Natural killer cell (primary cell): ENCODE measurements around the gene TMEM80. TPM values are rescaled to one million over a fixed set of nuclear protein-coding genes. Genes with fewer than 3 reads are reported as not detected.
A peak's percentile ranks its signal among the peaks of the same experiment; 100 is the strongest.

Experiments
- ATAC-seq, 3 donors: fragments of 150-1000 bp in 2 of 3; fragments of 200-7000 bp in 1 of 3; cut with Tn5 transposase; 1 replicate in 1 of 3; 2 replicates in 2 of 3; pipeline ENCODE4 v1.10.0; 2021; ENCODE audit warnings: mild to moderate bottlenecking in 2 of 3, moderate library complexity in 2 of 3
- DNase-seq, 2 donors: peaks; one replicate each; pipeline versions ENCODE4 v3.0.0 to v3.0.0-alpha.2; 2013 to 2021; ENCODE audit warnings: mixed read lengths in 1 of 2
- H3K27ac ChIP-seq: one replicate; pipeline ENCODE4 v1.5.1; 2013; ENCODE audit warnings: mild to moderate bottlenecking, low read length
- H3K27me3 ChIP-seq: one replicate; pipeline ENCODE4 v1.6.1; 2013; ENCODE audit warnings: low read length; ENCODE audit not compliant: control insufficient read depth, insufficient read depth
- H3K36me3 ChIP-seq: one replicate; pipeline ENCODE4 v1.6.1; 2013; ENCODE audit warnings: low read length; ENCODE audit not compliant: control insufficient read depth, insufficient read depth
- H3K4me1 ChIP-seq: one replicate; pipeline ENCODE4 v1.6.1; 2013; ENCODE audit warnings: low read length; ENCODE audit not compliant: control insufficient read depth, insufficient read depth
- H3K4me3 ChIP-seq: one replicate; pipeline ENCODE4 v1.5.1; 2013; ENCODE audit warnings: low read length
- H3K9me3 ChIP-seq: one replicate; pipeline ENCODE4 v1.6.1; 2013; ENCODE audit warnings: low read length; ENCODE audit not compliant: control insufficient read depth, insufficient read depth
- H3K27ac Mint-ChIP-seq, 2 donors: one replicate each; pipeline ENCODE4 v1.8.0; 2022; ENCODE audit warnings: mild to moderate bottlenecking in 2 of 2, mixed read lengths in 2 of 2, moderate library complexity in 1 of 2
- H3K27me3 Mint-ChIP-seq, 2 donors: one replicate each; pipeline ENCODE4 v1.8.0; 2022; ENCODE audit warnings: low read depth in 2 of 2, mixed read lengths in 2 of 2
- H3K36me3 Mint-ChIP-seq: one replicate; pipeline ENCODE4 v1.8.0; 2022; ENCODE audit warnings: mixed read lengths
- H3K4me1 Mint-ChIP-seq, 2 donors: one replicate each; pipeline ENCODE4 v1.8.0; 2022; ENCODE audit warnings: mixed read lengths in 2 of 2
- H3K4me3 Mint-ChIP-seq: one replicate; pipeline ENCODE4 v1.8.0; 2022; ENCODE audit warnings: mild to moderate bottlenecking, moderate library complexity, mixed read lengths
- H3K9me3 Mint-ChIP-seq, 2 donors: one replicate each; pipeline ENCODE4 v1.8.0; 2022; ENCODE audit warnings: mixed read lengths in 2 of 2
- WGBS: methylation state at CpG from one replicate; pipeline ENCODE4 v1.1.7; 2013; ENCODE audit warnings: missing lambda C conversion rate; ENCODE audit not compliant: insufficient coverage; 5-methylcytosine and 5-hydroxymethylcytosine counted together
- intact Hi-C: fragments of 100-400 bp; cut with micrococcal nuclease; formaldehyde crosslinking; loops from one replicate; pipeline ENCODE4 v1.14.2; 2022
- total RNA-seq, 4 donors: library from RNA; stranded (reverse); fragments of 120-200 nt in 1 of 4; gene quantifications; one replicate each; pipeline versions ENCODE4 v1.2.3 to v1.2.4, GENCODE V29; 2013 to 2022
- TF ChIP-seq, protein P1 (sequence below): fragments of 200-600 bp; IDR thresholded peaks from one replicate; pipeline ENCODE4 v1.8.0; 2022; ENCODE audit warnings: antibody characterized with exemption

The TMEM80 gene
- total RNA-seq, 3 donors from 2014 or later (not counting 1 experiment from before 2014, with no cell fraction given): 17.8 to 42.1 (median 33.0) TPM

DNA sequence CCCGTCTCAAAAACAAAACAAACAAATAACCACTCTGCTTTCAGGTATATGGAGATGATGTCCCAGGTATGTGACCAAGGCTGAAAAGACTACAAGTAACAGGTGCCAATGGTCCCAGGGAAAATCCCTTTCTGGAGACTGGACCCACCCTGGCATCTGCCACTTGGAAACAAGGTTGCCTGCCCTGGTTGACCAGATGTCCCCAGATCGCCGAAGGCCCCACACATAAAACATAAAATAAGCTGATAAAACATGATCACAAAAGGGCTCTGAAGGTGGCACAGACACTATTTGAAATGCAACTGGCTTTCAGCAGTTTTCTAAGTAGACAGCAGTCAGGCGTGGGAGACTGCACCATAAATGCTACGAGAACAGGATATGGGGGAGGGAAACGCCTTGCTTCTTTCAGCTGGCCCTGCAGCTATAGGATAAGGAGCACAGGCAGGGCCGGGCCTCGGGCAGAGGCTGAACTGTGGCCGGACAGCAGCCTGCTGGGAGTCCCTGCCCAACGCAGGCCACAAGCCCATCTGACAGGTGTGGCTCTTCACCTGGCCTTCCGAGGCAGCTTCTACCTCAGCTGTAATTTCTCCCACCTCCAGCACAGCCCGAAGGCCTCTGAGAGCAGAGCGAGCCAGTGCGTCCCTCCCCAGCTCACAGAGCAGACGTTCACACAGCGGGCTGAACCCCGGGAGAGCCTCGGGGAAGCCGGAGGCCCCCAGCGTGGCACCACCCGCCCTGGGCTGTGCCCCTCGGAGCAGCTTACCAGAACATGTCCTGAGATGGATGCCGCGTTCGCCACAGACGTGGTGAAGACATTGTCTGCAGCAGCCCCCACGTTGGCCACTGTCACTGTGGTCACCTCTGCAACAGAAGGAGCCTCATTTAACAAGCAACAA, 4.6 kb upstream of the TMEM80 start:
- Histone ChIP-seq H3K27ac (no peak overlapping the region), H3K9me3 (no peaks in the 10 kb centered on the region), H3K27me3 (no peaks in the 10 kb centered on the region), H3K36me3 (peaks cover 19% of the 10 kb centered on the region), H3K4me3 (no peak overlapping the region), H3K4me1 (peaks cover 23% of the 10 kb centered on the region)
- Mint-ChIP-seq H3K27ac (no peak overlapping the region), H3K27me3 (no peaks in the 10 kb centered on the region), H3K4me1 (peaks cover 9 to 25% of the 10 kb centered on the region in 2 donors), H3K36me3 (no peaks in the 10 kb centered on the region), H3K9me3 (no peaks in the 10 kb centered on the region), H3K4me3 (no peak overlapping the region)
- WGBS: 78% methylated on average over 26 of the region's 27 CpGs
- peak in 1 of 2 donors; percentile 56 for DNase-seq
- TF ChIP-seq, protein P1, sequence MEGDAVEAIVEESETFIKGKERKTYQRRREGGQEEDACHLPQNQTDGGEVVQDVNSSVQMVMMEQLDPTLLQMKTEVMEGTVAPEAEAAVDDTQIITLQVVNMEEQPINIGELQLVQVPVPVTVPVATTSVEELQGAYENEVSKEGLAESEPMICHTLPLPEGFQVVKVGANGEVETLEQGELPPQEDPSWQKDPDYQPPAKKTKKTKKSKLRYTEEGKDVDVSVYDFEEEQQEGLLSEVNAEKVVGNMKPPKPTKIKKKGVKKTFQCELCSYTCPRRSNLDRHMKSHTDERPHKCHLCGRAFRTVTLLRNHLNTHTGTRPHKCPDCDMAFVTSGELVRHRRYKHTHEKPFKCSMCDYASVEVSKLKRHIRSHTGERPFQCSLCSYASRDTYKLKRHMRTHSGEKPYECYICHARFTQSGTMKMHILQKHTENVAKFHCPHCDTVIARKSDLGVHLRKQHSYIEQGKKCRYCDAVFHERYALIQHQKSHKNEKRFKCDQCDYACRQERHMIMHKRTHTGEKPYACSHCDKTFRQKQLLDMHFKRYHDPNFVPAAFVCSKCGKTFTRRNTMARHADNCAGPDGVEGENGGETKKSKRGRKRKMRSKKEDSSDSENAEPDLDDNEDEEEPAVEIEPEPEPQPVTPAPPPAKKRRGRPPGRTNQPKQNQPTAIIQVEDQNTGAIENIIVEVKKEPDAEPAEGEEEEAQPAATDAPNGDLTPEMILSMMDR: no peak
- intact Hi-C loops: no loop called here
- no peak for ATAC-seq

DNA sequence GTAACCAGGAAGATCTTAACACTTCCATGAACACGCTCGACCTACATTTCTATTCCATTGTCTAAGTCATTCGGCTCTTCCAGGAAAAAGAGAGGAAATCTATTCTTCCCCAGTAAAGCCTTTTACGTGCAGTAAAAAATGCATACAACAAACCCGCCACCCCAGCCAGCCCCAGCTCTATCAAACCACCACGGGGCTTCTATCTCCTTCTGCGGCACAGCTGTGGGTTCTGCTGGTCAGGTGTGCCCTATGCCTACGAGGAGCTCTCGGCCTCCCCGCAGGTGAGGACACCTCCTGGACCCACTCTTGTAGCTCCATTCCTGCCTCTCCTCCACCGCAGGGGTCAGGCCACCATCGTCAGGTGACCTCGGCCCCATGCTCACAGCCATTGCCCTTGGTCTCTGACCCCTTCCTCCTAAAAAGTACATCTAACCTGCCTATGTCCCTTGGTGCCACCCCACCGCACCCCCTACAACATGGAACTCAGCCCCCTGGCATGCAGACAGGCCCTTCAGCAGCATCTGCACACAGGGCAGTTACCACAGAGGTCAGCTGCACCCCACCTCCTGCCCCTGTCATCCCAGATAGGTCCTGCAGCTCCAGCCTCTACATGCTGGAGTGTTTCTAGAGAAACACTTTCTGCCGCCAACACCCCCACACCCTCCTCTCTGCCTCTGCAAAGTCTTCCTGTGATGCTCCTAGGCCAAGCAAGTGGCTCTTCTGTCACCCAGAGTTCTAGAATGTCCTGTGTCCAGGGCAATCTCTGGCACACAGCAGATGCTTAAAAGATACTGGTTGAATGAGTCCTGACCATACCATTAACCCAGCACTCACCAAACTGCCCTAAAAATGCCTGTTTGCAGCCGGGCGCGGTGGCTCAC, 3.7 kb upstream of the TMEM80 start:
- no peaks in the 10 kb centered on the region for H3K9me3 Mint-ChIP-seq
- 89% methylated on average over 18 of the region's 18 CpGs for WGBS
- peaks cover 9 to 30% of the 10 kb centered on the region in 2 donors for H3K4me1 Mint-ChIP-seq
- Histone ChIP-seq H3K4me1 (peaks cover 32% of the 10 kb centered on the region), H3K36me3 (peaks cover 13% of the 10 kb centered on the region), H3K9me3 (no peaks in the 10 kb centered on the region), H3K27me3 (no peaks in the 10 kb centered on the region), H3K27ac (no peak overlapping the region), H3K4me3 (no peak overlapping the region)
- no peak for DNase-seq
- TF ChIP-seq, protein P1: no peak
- intact Hi-C loops: no loop called here
- no peak overlapping the region for H3K4me3 Mint-ChIP-seq
- no peaks in the 10 kb centered on the region for H3K36me3 Mint-ChIP-seq
- no peaks in the 10 kb centered on the region for H3K27me3 Mint-ChIP-seq
- peak overlapping the region in 1 of 2 donors; percentile 69 for H3K27ac Mint-ChIP-seq
- no peak for ATAC-seq

- no peak overlapping the region for H3K4me3 ChIP-seq
- no peak overlapping the region for H3K27ac ChIP-seq
- peaks cover 10% of the 10 kb centered on the region for H3K36me3 ChIP-seq
- DNase-seq (peak in 1 of 2 donors; percentile 80), ATAC-seq (no peak)
- Mint-ChIP-seq H3K9me3 (no peaks in the 10 kb centered on the region), H3K27me3 (no peaks in the 10 kb centered on the region), H3K36me3 (no peaks in the 10 kb centered on the region), H3K4me3 (peak overlapping the region; percentile 83), H3K27ac (peak overlapping the region; percentile 71 to 95), H3K4me1 (peaks cover 14 to 39% of the 10 kb centered on the region in 2 donors)
- WGBS: 61% methylated on average over 23 of the region's 23 CpGs
- H3K27me3 ChIP-seq: no peaks in the 10 kb centered on the region
- H3K4me1 ChIP-seq: peaks cover 41% of the 10 kb centered on the region
- no peaks in the 10 kb centered on the region for H3K9me3 ChIP-seq
- intact Hi-C loops: no loop called here
- TF ChIP-seq, protein P1: no peak
These were observed 2.7 kb upstream of the TMEM80 start for GRCh38 chr11:692824-693414.
